ENCODE measurements around the gene AGBL4.

DNA sequence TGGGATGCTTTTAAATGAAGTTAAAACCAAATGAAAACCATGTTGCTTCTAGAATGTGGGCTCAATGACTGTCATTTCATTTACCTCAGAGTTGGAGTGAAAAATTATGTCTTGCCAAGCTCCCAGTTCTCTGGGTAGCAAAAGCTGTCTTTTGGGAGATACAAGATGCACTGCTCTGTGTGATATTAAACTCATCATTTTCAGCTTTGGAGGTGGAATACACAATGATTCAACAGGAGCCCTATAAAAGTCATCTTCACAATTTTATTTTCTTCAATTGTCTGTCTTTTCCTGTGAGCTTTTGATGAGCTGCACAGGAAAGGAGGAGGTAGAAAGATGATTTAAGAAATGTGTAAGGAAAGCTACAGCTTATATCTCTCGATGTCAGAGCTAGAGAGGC is 1431.4 kb downstream of the AGBL4 start:
- TF ChIP-seq EZH2 (IDR thresholded peaks at IDR 0.05; ENCODE audit: insufficient read depth, poor library complexity, severe bottlenecking) = no peak
- no peak for TF ChIP-seq EZH2phosphoT487 (IDR thresholded peaks at IDR 0.05; ENCODE audit: insufficient read depth, low read depth)

Data from GM23248 (cell line).